HEK293T (cell line): Measurements from ENCODE around the gene SLC12A8.

Source experiments
- CTCF ChIA-PET: fragments of 350-600 bp; formaldehyde crosslinking; extraction: SDS; loops from one replicate; lab custom pipeline; 2021; ENCODE audit warnings: antibody characterized with exemption, inconsistent platforms; lab: Yijun Ruan, JAX
- POLR2A ChIA-PET: fragments of 350-600 bp; formaldehyde crosslinking; extraction: SDS; loops from one replicate; lab custom pipeline; 2020; ENCODE audit warnings: antibody characterized with exemption, inconsistent platforms; lab: Yijun Ruan, JAX
- DNase-seq: peaks from one replicate; pipeline ENCODE4 v3.0.0; 2012; ENCODE audit warnings: mixed read lengths; ENCODE audit errors: extremely low spot score
- ARNT ChIP-seq: fragments of 450-650 bp; IDR thresholded peaks from 2 replicates; pipeline ENCODE4 v1.6.1; 2017; ENCODE audit warnings: mild to moderate bottlenecking
- BHLHE40 ChIP-seq: fragments of 450-650 bp; IDR thresholded peaks from 2 replicates; pipeline ENCODE4 v1.6.1; 2016; ENCODE audit warnings: mild to moderate bottlenecking, moderate library complexity, borderline replicate concordance
- CTBP1 ChIP-seq: fragments of 450-650 bp; IDR thresholded peaks from 2 replicates; pipeline ENCODE4 v1.6.1; 2016; ENCODE audit warnings: borderline replicate concordance
- ELF4 ChIP-seq: fragments of 450-650 bp; IDR thresholded peaks from 2 replicates; pipeline ENCODE4 v1.6.1; 2017; ENCODE audit warnings: antibody characterized with exemption
- FOXA1 ChIP-seq: fragments of 450-650 bp; IDR thresholded peaks from 2 replicates; pipeline ENCODE4 v1.6.1; 2016; ENCODE audit warnings: mild to moderate bottlenecking
- FOXK2 ChIP-seq: fragments of 450-650 bp; IDR thresholded peaks from 2 replicates; pipeline ENCODE4 v1.6.1; 2016; ENCODE audit warnings: mild to moderate bottlenecking
- FOXM1 ChIP-seq: fragments of 450-650 bp; IDR thresholded peaks from 2 replicates; pipeline ENCODE4 v1.6.1; 2017; ENCODE audit warnings: mild to moderate bottlenecking, borderline replicate concordance
- HDGF ChIP-seq: fragments of 450-650 bp; IDR thresholded peaks from 2 replicates; pipeline ENCODE4 v1.6.1; 2017; ENCODE audit warnings: antibody characterized with exemption, borderline replicate concordance
- L3MBTL2 ChIP-seq: fragments of 450-650 bp; conservative IDR thresholded peaks from 2 replicates; pipeline ENCODE4 v1.6.1; 2016; ENCODE audit warnings: mild to moderate bottlenecking
- LEF1 ChIP-seq: fragments of 450-650 bp; IDR thresholded peaks from 2 replicates; pipeline ENCODE4 v1.6.1; 2017; ENCODE audit warnings: mild to moderate bottlenecking, borderline replicate concordance
- NFRKB ChIP-seq: fragments of 450-650 bp; IDR thresholded peaks from 2 replicates; pipeline ENCODE4 v1.6.1; 2016; ENCODE audit warnings: mild to moderate bottlenecking, moderate library complexity
- PKNOX1 ChIP-seq: fragments of 450-650 bp; IDR thresholded peaks from 2 replicates; pipeline ENCODE4 v1.6.1; 2016
- SP1 ChIP-seq: fragments of 450-650 bp; IDR thresholded peaks from 2 replicates; pipeline ENCODE4 v1.6.1; 2017
- SUZ12 ChIP-seq: fragments of 450-650 bp; IDR thresholded peaks from 2 replicates; pipeline ENCODE4 v1.6.1; 2016; ENCODE audit warnings: mild to moderate bottlenecking
- TARDBP ChIP-seq: fragments of 450-650 bp; IDR thresholded peaks from 2 replicates; pipeline ENCODE4 v1.6.1; 2016
- ZNF384 ChIP-seq: fragments of 450-650 bp; IDR thresholded peaks from 2 replicates; pipeline ENCODE4 v1.6.1; 2016

The SLC12A8 gene

GRCh38 chr3:125117631-125118191 is 94.8 kb downstream of the SLC12A8 start:
- no peak for TF ChIP-seq ZNF384
- no peak for TF ChIP-seq LEF1
- TF ChIP-seq FOXA1, result no peak
- no peak for TF ChIP-seq ARNT
- no peak for TF ChIP-seq CTBP1
- TF ChIP-seq SUZ12, result no peak
- TF ChIP-seq BHLHE40, result no peak
- TF ChIP-seq HDGF, result no peak
- TF ChIP-seq FOXM1, result no peak
- no peak for TF ChIP-seq NFRKB
- no peak for TF ChIP-seq TARDBP
- TF ChIP-seq ELF4, result no peak
- no peak for TF ChIP-seq L3MBTL2
- no peak for TF ChIP-seq PKNOX1
- no peak for TF ChIP-seq SP1
- ChIA-PET CTCF (no interaction called here), POLR2A (no interaction called here)
- no peak for DNase-seq

- TF ChIP-seq NFRKB (no peak), FOXK2 (no peak), SP1 (no peak), L3MBTL2 (no peak), LEF1 (no peak), FOXM1 (no peak), HDGF (no peak), BHLHE40 (no peak), FOXA1 (no peak), ARNT (no peak), ZNF384 (no peak), ELF4 (no peak), SUZ12 (no peak), PKNOX1 (no peak), TARDBP (no peak), CTBP1 (no peak)
- no peak for DNase-seq
- ChIA-PET POLR2A (no interaction called here), CTCF (no interaction called here)
Measured at GRCh38 chr3:125116311-125117080, 96.1 kb downstream of the SLC12A8 start.

GRCh38 chr3:125115640-125116039 is 96.9 kb downstream of the SLC12A8 start:
- DNase-seq, result no peak
- no peak for TF ChIP-seq NFRKB
- TF ChIP-seq SUZ12, result no peak
- ChIA-PET POLR2A (no interaction called here), CTCF (interaction anchor here (0.6 kb wide), 1 partner anchor 239 kb away, joined by 3 read pairs; no protein-coding TSS in a partner anchor)

- ChIA-PET POLR2A (no interaction called here), CTCF (no interaction called here)
- TF ChIP-seq ZNF384 (no peak), FOXK2 (no peak), SUZ12 (no peak)
Measured at GRCh38 chr3:125112981-125113380, 99.6 kb downstream of the SLC12A8 start.

GRCh38 chr3:125110876-125111480 is 101.6 kb downstream of the SLC12A8 start:
- TF ChIP-seq FOXM1 (no peak), ZNF384 (no peak), PKNOX1 (no peak), BHLHE40 (no peak), CTBP1 (no peak), SUZ12 (no peak)
- ChIA-PET POLR2A (no interaction called here), CTCF (no interaction called here)
- DNase-seq, result no peak

More at GRCh38 chr3:125112981-125113380, 99.6 kb downstream of the SLC12A8 start:
- no peak for DNase-seq

GRCh38 chr3:125110016-125110875 is 102.3 kb downstream of the SLC12A8 start:
- CTCF ChIA-PET, result no interaction called here
- POLR2A ChIA-PET, result no interaction called here
- no peak for TF ChIP-seq FOXM1
- TF ChIP-seq BHLHE40, result no peak
- no peak for TF ChIP-seq SP1
- TF ChIP-seq NFRKB, result no peak
- no peak for TF ChIP-seq FOXK2
- no peak for TF ChIP-seq PKNOX1
- TF ChIP-seq LEF1, result no peak
- no peak for TF ChIP-seq L3MBTL2
- TF ChIP-seq HDGF, result no peak
- TF ChIP-seq TARDBP, result no peak
- TF ChIP-seq ARNT, result no peak
- no peak for TF ChIP-seq CTBP1
- no peak for TF ChIP-seq SUZ12
- no peak for TF ChIP-seq ZNF384
- no peak for TF ChIP-seq FOXA1
- no peak for DNase-seq
